ENCODE results near the gene BST1.

- TF ChIP-seq CTCF (IDR thresholded peaks at IDR 0.05) (no peak), MAX (IDR thresholded peaks at IDR 0.05; ENCODE audit: low read depth) (no peak), YY1 (IDR thresholded peaks at IDR 0.05; ENCODE audit: low read depth) (no peak), REST (IDR thresholded peaks at IDR 0.05; ENCODE audit: low read depth, low read length) (no peak), EP300 (IDR thresholded peaks at IDR 0.05; ENCODE audit: borderline replicate concordance in 1 of 2, low read depth in 1 of 2, low read length in 1 of 2) (no peak), USF2 (IDR thresholded peaks at IDR 0.05; ENCODE audit: borderline replicate concordance, low read depth, low read length) (no peak), TAF1 (IDR thresholded peaks at IDR 0.05; ENCODE audit: borderline replicate concordance, low read depth, low read length) (no peak), RFX5 (IDR thresholded peaks at IDR 0.05; ENCODE audit: low read length) (no peak), ZBTB33 (IDR thresholded peaks at IDR 0.05; ENCODE audit: borderline replicate concordance, low read depth) (no peak), JUND (IDR thresholded peaks at IDR 0.05) (no peak)
Measured at GRCh38 chr4:15771216-15772058, 68.6 kb downstream of the BST1 start.

All from SK-N-SH (cell line).